Naive thymus-derived CD4-positive, alpha-beta T cell (primary cell): ENCODE measurements around the gene OR6C65. TPM values are rescaled to one million over a fixed set of nuclear protein-coding genes. Genes with fewer than 3 reads are reported as not detected.
"Not testable (repeated sequence)": the region's sequence is repeated elsewhere in the genome, so short reads cannot be mapped to it uniquely, and the experiment has no call there.

Experiments used
- ATAC-seq: fragments of 150-1000 bp; cut with Tn5 transposase; 2 replicates; pipeline ENCODE4 v1.10.0; 2021; ENCODE audit warnings: mild to moderate bottlenecking, moderate library complexity
- CTCF ChIA-PET: fragments of 350-600 bp; sonication (Branson Sonifier 250); formaldehyde crosslinking; loops from one replicate; lab custom pipeline; 2021; ENCODE audit warnings: antibody characterized with exemption; lab: Charles Lee
- POLR2A ChIA-PET: fragments of 350-600 bp; sonication (Branson Sonifier 250); formaldehyde crosslinking; loops from one replicate; lab custom pipeline; 2021; ENCODE audit warnings: antibody characterized with exemption, inconsistent platforms; lab: Charles Lee
- DNase-seq, 9 donors: peaks; one replicate each; pipeline versions ENCODE4 v3.0.0 to v3.0.0-alpha.2; 2020 to 2022; ENCODE audit warnings: mixed read lengths in 1 of 9
- H3K27ac ChIP-seq: one replicate; pipeline ENCODE4 v1.7.0; 2013; ENCODE audit warnings: mild to moderate bottlenecking, low read depth, low read length, moderate library complexity
- H3K27me3 ChIP-seq, 2 donors: one replicate each; pipeline ENCODE4 v1.7.0; 2013; ENCODE audit warnings: low read length in 2 of 2, mild to moderate bottlenecking in 2 of 2, moderate library complexity in 2 of 2; ENCODE audit not compliant: control insufficient read depth in 2 of 2, insufficient read depth in 2 of 2
- H3K36me3 ChIP-seq, 3 experiments: 1 replicate in 2 of 3; 2 replicates in 1 of 3; pipeline ENCODE4 v1.7.0; 2013; ENCODE audit warnings: low read length in 3 of 3, mild to moderate bottlenecking in 3 of 3, moderate library complexity in 1 of 3; ENCODE audit not compliant: insufficient read depth in 3 of 3, control insufficient read depth in 2 of 3
- H3K4me1 ChIP-seq, 2 donors: one replicate each; pipeline ENCODE4 v1.7.0; 2013; ENCODE audit warnings: low read length in 2 of 2, mild to moderate bottlenecking in 2 of 2, moderate library complexity in 1 of 2; ENCODE audit not compliant: control insufficient read depth in 2 of 2, insufficient read depth in 2 of 2
- H3K4me3 ChIP-seq: 2 replicates; pipeline ENCODE4 v1.7.0; 2013; ENCODE audit warnings: mild to moderate bottlenecking, low read length
- H3K9me3 ChIP-seq, 3 experiments: 1 replicate in 2 of 3; 2 replicates in 1 of 3; pipeline ENCODE4 v1.7.0; 2013; ENCODE audit warnings: low read length in 3 of 3; ENCODE audit not compliant: control insufficient read depth in 2 of 3
- H3K27ac Mint-ChIP-seq, 9 donors: one replicate each; pipeline ENCODE4 v1.8.0; 2020 to 2022; ENCODE audit warnings: mixed read lengths in 9 of 9, mild to moderate bottlenecking in 8 of 9, moderate library complexity in 5 of 9, inconsistent platforms in 2 of 9
- H3K27me3 Mint-ChIP-seq, 5 donors: one replicate each; pipeline ENCODE4 v1.8.0; 2021 to 2022; ENCODE audit warnings: mixed read lengths in 5 of 5, mild to moderate bottlenecking in 1 of 5
- H3K36me3 Mint-ChIP-seq, 5 donors: one replicate each; pipeline ENCODE4 v1.8.0; 2020 to 2022; ENCODE audit warnings: mixed read lengths in 5 of 5, mild to moderate bottlenecking in 3 of 5, inconsistent platforms in 1 of 5
- H3K4me1 Mint-ChIP-seq, 7 donors: one replicate each; pipeline ENCODE4 v1.8.0; 2020 to 2022; ENCODE audit warnings: mixed read lengths in 7 of 7, mild to moderate bottlenecking in 3 of 7, inconsistent platforms in 1 of 7
- H3K4me3 Mint-ChIP-seq, 10 donors: one replicate each; pipeline ENCODE4 v1.8.0; 2020 to 2022; ENCODE audit warnings: mild to moderate bottlenecking in 10 of 10, mixed read lengths in 10 of 10, moderate library complexity in 6 of 10, inconsistent platforms in 2 of 10
- H3K9me3 Mint-ChIP-seq, 11 donors: one replicate each; pipeline ENCODE4 v1.8.0; 2020 to 2022; ENCODE audit warnings: mixed read lengths in 11 of 11, mild to moderate bottlenecking in 4 of 11, inconsistent platforms in 1 of 11, moderate library complexity in 1 of 11
- intact Hi-C, 2 donors: fragments of 100-400 bp; cut with micrococcal nuclease; formaldehyde crosslinking; loops; one replicate each; pipeline ENCODE4 v1.15.1; 2023
- polyA plus RNA-seq, 2 donors: library from polyadenylated mRNA; unstranded; fragments of 300-500 nt; fragmentation: Illumina TruSeq; gene quantifications; one replicate each; pipeline ENCODE4 v1.2.3, GENCODE V29; 2021
- total RNA-seq, 6 experiments: library from RNA in 5 of 6; stranded (reverse) in 5 of 6; gene quantifications; 1 replicate in 5 of 6; 2 replicates in 1 of 6; pipeline ENCODE4 v1.2.3 and lab custom pipeline; 2021 to 2026

OR6C65 gene
- total and polyA plus RNA-seq, 7 experiments from 2014 or later: not detected

DNA sequence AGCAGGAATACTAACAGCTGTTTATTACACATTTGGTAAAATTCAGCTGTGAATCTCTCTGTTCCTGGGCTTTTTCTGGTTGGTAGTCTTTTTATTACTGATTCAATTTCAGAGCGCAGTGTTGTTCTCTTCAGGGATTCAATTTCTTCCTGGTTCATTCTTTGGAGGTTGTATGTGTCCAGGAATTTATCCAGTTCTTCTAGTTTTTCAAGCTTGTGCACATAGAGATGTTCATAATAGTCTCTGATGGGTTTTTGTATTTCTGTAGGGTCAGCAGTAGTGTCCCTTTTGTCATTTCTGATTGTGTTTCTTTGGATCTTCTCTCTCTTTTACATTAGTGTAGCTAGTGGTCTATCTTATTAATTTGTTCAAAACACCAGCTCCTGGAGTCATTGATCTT, 16.6 kb downstream of the OR6C65 start:
- ChIA-PET CTCF (no interaction called here), POLR2A (no interaction called here)
- Histone ChIP-seq H3K4me1 (no peaks in the 10 kb centered on the region), H3K9me3 (no peaks in the 10 kb centered on the region), H3K27ac (no peak overlapping the region), H3K4me3 (no peak overlapping the region), H3K36me3 (no peaks in the 10 kb centered on the region), H3K27me3 (no peaks in the 10 kb centered on the region)
- DNase-seq (no peak), ATAC-seq (no peak)
- Mint-ChIP-seq H3K4me3 (no peak overlapping the region), H3K9me3 (peaks cover 0 to 7% (median 0%) of the 10 kb centered on the region in 11 donors), H3K36me3 (no peaks in the 10 kb centered on the region), H3K4me1 (peaks cover 0 to 8% (median 5%) of the 10 kb centered on the region in 7 donors), H3K27me3 (peaks cover 45 to 62% (median 54%) of the 10 kb centered on the region in 5 donors), H3K27ac (no peak overlapping the region)
- intact Hi-C loops: no loop called here

DNA sequence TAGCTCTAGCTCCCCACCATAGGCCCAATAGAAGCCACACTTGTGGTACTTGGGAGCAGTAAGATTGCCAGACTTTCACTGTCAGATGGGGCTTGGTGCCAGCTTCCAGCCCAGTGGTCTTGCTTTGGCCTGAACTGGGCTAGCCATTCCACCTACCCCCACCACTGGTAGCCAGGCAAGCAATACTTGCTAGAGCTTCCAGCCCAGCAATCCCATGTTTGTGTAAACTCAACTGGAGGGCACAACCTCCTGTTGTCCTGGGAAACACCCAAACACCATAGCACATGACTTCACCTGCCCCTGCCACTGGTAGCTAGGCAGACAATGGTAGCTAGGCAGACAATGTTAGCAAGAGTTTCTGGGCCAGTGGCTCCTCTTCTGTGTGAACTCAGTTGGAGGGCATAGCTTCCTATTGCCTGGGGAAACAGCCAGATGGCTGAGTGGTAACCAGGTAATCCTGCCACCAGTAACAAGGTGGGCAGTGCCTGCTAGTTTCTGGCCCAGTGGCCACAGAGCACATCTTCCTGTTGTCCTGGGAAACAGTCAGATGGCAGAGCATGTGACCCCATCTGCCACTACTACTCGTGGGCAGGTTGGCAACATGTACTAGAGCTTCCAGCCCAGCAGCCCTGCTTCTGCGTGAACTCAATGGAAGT, 20.1 kb downstream of the OR6C65 start:
- Histone ChIP-seq H3K9me3 (no peaks in the 10 kb centered on the region), H3K4me3 (no peak overlapping the region), H3K27ac (no peak overlapping the region), H3K36me3 (no peaks in the 10 kb centered on the region), H3K27me3 (peaks cover 0 to 3% of the 10 kb centered on the region in 2 donors), H3K4me1 (no peaks in the 10 kb centered on the region)
- no peak overlapping the region for H3K27ac Mint-ChIP-seq
- H3K4me1 Mint-ChIP-seq: peaks cover 0 to 3% (median under 1%) of the 10 kb centered on the region in 7 donors
- DNase-seq (no peak), ATAC-seq (no peak)
- peaks cover 37 to 55% (median 49%) of the 10 kb centered on the region in 5 donors for H3K27me3 Mint-ChIP-seq
- no peak overlapping the region for H3K4me3 Mint-ChIP-seq
- intact Hi-C loops: no loop called here
- H3K36me3 Mint-ChIP-seq: no peaks in the 10 kb centered on the region
- POLR2A ChIA-PET: no interaction called here
- peaks cover 0 to 5% (median 0%) of the 10 kb centered on the region in 11 donors for H3K9me3 Mint-ChIP-seq
- CTCF ChIA-PET: no interaction called here

DNA sequence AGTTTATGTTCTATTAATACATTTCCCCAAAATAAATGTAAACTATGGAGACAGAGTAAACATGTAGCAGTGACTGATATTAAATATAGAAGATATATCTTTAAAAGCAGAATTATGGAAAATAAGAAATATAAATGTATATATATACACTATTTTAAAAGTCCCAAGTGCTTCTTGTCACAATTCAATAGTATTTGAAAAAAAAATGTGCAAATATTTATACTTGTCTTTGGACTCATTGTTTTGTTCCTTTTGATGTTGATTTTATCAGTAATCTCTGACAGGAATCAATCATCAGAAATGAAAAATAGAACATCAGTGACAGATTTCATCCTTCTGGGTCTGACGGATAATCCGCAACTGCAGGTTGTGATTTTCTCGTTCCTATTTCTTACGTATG, 25.6 kb downstream of the OR6C65 start, which contains the start of gene OR6C76:
TSS of gene OR6C76 (plus strand) at position 301 of the 400 bp plus-strand sequence. CDS start at position 301, 0 bp downstream.
- Mint-ChIP-seq H3K4me1 (peaks cover 0 to 1% (median 0%) of the 10 kb centered on the region in 7 donors), H3K27me3 (peaks cover 3 to 30% (median 22%) of the 10 kb centered on the region in 5 donors), H3K9me3 (no peaks in the 10 kb centered on the region), H3K36me3 (no peaks in the 10 kb centered on the region), H3K4me3 (no peak within 1 kb of the TSS), H3K27ac (no peak within 1 kb of the TSS)
- H3K27me3 ChIP-seq: peaks cover 0 to 3% of the 10 kb centered on the region in 2 donors
- ChIA-PET POLR2A (no interaction called here), CTCF (no interaction called here)
- no peaks in the 10 kb centered on the region for H3K9me3 ChIP-seq
- ATAC-seq: no peak
- H3K36me3 ChIP-seq: no peaks in the 10 kb centered on the region
- intact Hi-C loops: no loop called here
- H3K4me3 ChIP-seq: no peak within 1 kb of the TSS
- no peak for DNase-seq
- H3K27ac ChIP-seq: no peak within 1 kb of the TSS
- no peaks in the 10 kb centered on the region for H3K4me1 ChIP-seq

DNA sequence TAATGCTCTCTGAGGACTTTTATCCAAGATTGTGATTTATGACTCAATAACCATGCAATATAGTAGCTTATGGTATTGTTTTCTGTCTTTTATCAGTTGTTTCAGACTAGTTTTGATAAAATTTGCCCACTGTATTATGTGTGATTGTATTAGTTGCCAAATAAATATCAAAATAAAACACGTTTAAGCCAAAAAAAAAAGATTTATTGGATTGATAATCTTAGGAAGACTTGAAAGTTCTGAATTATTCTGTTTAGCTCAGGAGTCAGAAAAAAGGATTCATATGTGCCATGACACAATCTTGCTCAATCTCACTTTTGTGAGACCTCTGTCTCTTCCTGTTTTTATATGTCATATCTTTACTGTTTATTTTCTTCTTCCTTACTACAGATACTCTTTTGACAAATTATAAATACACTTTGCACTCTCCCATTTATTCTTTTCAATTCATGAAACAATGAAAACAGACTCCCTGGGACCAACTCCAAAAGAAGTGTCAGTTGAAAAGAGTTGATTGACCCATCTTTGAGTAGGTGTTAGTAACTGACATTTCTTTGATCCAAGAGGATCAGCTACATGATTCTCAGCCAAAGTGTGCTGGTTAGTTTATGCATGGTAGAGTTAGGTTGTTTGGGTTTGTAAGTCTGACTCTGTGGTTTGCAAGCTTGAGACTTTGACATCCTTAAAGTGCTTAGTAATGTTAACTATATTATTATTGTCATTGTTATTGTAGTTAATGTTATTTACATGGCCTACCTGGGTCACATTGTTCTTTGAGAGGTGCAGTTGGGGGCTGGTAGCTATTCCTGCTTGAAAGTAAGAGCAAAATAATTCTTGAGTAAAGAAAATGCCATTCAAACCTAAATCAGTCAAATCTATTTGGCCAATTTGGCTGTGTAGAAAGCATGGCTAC, 28.3 kb downstream of the OR6C65 start:
- H3K4me1 ChIP-seq: no peaks in the 10 kb centered on the region
- no peak for DNase-seq
- no peak overlapping the region for H3K27ac Mint-ChIP-seq
- intact Hi-C loops: no loop called here
- peaks cover 0 to 5% (median 0%) of the 10 kb centered on the region in 11 donors for H3K9me3 Mint-ChIP-seq
- POLR2A ChIA-PET: no interaction called here
- no peaks in the 10 kb centered on the region for H3K36me3 Mint-ChIP-seq
- no peak overlapping the region for H3K4me3 Mint-ChIP-seq
- H3K27ac ChIP-seq: no peak overlapping the region
- H3K27me3 Mint-ChIP-seq: peaks cover 3 to 38% (median 25%) of the 10 kb centered on the region in 5 donors
- H3K4me1 Mint-ChIP-seq: peaks cover 0 to 1% (median 0%) of the 10 kb centered on the region in 7 donors
- H3K9me3 ChIP-seq: no peaks in the 10 kb centered on the region
- CTCF ChIA-PET: no interaction called here
- ATAC-seq: no peak
- no peak overlapping the region for H3K4me3 ChIP-seq
- H3K36me3 ChIP-seq: no peaks in the 10 kb centered on the region
- H3K27me3 ChIP-seq: peaks cover 0 to 3% of the 10 kb centered on the region in 2 donors

DNA sequence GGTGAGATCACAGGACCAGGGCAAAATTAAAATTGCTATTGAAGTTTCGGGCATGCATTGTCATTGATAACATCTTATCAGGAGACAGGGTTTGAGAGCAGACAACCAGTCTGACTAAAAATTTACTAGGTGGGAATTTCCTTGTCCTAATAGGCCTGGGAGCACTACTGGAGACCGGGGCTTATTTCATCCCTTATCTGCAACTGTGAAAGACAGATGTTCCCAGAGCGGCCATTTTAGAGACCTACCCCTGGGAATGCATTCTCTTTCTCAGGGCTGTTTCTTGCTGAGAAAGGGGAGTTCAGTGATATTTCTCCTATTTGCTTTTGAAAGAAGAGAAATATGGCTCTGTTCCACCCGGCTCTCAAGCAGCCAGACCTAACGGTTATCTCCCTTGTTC, 40.9 kb downstream of the OR6C65 start:
- H3K4me3 Mint-ChIP-seq, POLR2A ChIA-PET, H3K4me1 Mint-ChIP-seq, DNase-seq, H3K27me3 ChIP-seq, CTCF ChIA-PET, H3K4me3 ChIP-seq, intact Hi-C loops, H3K27ac ChIP-seq, H3K36me3 Mint-ChIP-seq, H3K4me1 ChIP-seq, H3K36me3 ChIP-seq, H3K27ac Mint-ChIP-seq, ATAC-seq, H3K9me3 ChIP-seq: not testable (repeated sequence)
- Mint-ChIP-seq H3K27me3 (peaks cover 2 to 48% (median 13%) of the 10 kb centered on the region in 5 donors), H3K9me3 (peaks cover 0 to 36% (median 12%) of the 10 kb centered on the region in 11 donors)

DNA sequence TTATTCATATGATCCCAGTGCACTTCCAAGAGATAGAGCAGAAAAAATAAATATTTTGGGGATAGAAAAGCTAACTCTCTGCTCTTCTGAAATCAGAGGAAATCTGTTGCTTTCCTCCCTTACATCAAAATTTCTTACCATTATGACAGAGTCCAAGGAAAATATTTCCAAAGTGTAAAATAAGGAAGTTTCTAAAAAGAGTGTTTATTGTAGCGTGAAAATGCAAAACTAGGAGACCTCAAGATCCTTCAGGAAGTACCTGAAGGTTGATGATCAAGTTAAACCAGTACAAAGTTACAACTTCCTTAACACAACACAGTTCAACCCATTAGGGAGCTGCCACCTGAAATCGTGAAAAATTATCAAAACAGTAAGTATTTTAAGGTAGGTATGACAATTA, 43.4 kb downstream of the OR6C65 start, which contains the start of gene OR6C2:
TSS of gene OR6C2 (plus strand) at position 301 of the 400 bp plus-strand sequence. CDS start 8,138 bp downstream, outside the sequence.
- DNase-seq: no peak
- CTCF ChIA-PET: no interaction called here
- no peaks in the 10 kb centered on the region for H3K36me3 ChIP-seq
- no peaks in the 10 kb centered on the region for H3K4me1 ChIP-seq
- H3K36me3 Mint-ChIP-seq: peaks cover 0 to 5% (median 0%) of the 10 kb centered on the region in 5 donors
- POLR2A ChIA-PET: no interaction called here
- H3K27ac ChIP-seq: no peak within 1 kb of the TSS
- peaks cover 0 to 36% (median 12%) of the 10 kb centered on the region in 11 donors for H3K9me3 Mint-ChIP-seq
- intact Hi-C loops: no loop called here
- no peaks in the 10 kb centered on the region for H3K9me3 ChIP-seq
- H3K4me3 ChIP-seq: no peak within 1 kb of the TSS
- no peak within 1 kb of the TSS for H3K27ac Mint-ChIP-seq
- no peaks in the 10 kb centered on the region for H3K4me1 Mint-ChIP-seq
- no peak within 1 kb of the TSS for H3K4me3 Mint-ChIP-seq
- ATAC-seq: no peak
- H3K27me3 Mint-ChIP-seq: peaks cover 4 to 47% (median 16%) of the 10 kb centered on the region in 5 donors
- H3K27me3 ChIP-seq: no peaks in the 10 kb centered on the region
